ENCODE results near the gene DENND4B.
"Not testable (repeated sequence)": the region's sequence is repeated elsewhere in the genome, so short reads cannot be mapped to it uniquely, and the experiment has no call there.

Gene DENND4B

DNA sequence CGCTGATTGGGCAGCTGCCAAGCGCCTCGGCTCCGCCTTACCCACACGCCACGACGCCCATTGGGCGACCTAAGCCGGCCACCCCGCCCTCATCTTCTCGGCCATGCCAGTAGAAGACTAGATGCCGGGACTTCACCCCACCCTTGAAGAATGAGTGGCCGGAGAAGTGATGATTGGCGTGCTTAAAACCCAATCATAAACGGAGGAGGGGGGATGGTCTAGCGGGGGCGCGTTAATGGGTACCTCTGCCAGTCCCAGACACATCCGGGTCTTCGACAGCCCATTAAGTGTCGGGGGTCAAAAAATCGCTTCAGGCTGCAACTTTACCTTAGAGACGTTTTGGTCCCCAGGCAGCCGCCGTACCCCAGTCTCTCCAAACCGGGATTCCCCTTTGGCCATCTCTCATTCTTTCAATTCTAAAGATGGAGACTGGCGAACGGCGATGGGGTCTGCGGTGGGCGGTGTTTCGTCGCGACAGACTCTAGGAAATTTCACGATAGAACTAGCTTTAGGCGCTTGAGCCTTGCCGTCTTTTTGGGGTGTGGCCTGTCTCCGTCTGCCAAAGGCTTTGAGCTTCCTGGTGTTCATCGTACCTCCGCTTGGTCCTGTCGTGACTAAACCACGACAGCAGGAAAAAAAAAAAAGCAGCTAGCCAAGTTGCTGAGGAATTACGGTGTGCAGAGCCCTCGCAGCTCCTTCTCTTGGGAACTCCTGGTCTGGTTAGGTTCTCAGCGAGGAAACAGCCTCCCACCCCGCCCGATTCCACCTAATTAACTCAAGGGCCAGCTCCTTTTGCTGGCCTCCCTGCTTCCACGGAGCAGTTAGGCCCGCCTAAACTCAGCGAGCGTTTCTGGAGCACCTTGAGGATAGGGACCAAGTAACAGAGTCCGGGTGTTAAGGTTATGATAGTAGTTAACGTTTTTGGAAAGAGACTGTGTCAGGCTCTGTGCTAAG is 23.3 kb downstream of the DENND4B start, which contains the start of gene GATAD2B:
Gene GATAD2B, minus strand, starts transcription at position 1 of the 954 bp plus-strand sequence. CDS start 94,625 bp downstream, outside the sequence.
- DNase-seq: peak; percentile 100

DNA sequence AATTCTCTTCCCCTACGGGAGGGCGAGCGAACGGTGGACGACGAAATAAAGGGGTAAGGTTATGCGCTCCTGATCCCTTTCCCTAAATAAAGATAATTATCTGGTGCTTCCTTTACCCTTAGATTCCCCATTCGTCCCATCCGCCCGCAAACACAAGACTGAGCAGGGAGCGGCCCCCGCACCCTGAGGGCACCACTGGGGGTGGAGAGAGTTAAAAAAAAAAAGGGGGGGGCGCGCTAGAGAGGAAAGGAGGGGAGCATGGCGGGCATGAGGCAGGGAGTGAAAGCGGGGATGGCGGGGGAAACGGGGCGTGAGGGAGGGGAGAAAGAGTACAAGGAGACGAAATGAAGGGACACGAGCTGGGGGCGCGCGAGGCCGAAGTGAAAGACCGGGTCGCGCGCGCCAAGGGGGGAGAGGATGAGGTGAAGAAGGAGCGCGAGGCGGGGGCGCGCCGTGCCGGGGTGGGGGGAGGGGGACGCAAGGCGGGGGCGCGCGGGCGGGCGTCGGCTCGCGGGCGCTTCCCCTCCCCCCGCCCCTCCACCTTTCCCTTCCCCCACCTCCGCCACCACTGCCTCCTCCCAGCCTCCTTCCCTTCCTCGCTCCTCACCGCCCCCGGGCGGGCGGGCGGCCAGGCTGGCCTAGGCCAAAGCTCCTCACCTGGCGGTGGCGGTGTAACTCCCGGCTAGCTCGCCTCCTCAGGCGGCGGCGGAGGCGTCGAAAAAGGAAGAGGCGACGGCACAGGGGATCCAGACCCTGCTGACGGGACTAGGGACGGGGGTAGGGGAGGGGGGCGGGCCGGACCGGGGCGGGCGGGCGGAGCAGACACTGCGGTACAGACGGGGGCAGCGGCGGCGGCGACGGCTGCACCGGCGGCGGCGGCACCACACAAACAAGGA is 24.2 kb downstream of the DENND4B start:
- DNase-seq: no peak

DNA sequence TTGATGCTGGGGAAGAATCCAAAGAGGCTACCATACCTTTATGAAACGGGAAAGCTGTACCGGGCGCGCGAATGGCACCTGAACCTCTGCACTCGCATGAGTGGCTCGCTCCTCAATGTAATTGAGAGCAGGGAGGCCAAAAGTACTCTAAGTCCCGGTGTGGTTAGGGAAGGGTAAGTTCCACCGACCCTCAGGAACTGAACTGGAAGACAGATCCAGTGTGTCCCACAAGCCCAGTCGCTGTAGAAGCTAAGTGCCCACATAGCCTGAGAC is 24.8 kb downstream of the DENND4B start:
- DNase-seq: no peak

DNA sequence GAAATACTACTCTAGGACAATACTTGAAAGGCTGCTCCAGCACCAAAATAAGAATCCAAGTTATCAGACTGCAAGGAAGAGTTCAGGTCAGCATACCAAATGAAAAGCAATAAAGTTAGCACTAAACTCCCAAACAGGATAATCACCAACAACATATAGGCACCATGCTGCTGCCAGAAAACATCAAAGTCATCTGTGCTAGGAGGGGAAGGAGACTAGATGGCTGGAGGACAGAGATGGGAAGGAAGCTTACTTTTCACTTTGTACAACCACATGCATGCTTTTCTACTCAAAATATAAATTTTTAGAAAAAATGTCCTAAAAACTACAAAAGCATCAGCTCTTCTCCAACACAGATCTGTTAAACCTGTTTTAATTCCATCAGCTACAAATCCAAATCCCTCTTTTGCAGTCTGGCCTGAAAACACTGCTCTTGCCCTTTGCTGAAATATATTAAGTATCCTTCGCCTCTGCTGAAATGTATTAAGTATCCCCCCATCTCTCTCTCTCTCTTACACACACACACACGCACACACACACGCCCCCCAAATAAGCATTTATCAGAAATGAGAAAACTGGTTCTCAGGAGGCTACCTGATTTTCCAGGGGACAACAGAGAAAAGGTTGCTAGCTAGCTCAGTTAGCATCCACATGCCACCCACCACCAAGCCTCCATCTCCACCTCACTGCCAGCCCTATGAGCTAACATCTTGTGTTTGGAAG is 25.3 kb downstream of the DENND4B start:
- no peak for DNase-seq

DNA sequence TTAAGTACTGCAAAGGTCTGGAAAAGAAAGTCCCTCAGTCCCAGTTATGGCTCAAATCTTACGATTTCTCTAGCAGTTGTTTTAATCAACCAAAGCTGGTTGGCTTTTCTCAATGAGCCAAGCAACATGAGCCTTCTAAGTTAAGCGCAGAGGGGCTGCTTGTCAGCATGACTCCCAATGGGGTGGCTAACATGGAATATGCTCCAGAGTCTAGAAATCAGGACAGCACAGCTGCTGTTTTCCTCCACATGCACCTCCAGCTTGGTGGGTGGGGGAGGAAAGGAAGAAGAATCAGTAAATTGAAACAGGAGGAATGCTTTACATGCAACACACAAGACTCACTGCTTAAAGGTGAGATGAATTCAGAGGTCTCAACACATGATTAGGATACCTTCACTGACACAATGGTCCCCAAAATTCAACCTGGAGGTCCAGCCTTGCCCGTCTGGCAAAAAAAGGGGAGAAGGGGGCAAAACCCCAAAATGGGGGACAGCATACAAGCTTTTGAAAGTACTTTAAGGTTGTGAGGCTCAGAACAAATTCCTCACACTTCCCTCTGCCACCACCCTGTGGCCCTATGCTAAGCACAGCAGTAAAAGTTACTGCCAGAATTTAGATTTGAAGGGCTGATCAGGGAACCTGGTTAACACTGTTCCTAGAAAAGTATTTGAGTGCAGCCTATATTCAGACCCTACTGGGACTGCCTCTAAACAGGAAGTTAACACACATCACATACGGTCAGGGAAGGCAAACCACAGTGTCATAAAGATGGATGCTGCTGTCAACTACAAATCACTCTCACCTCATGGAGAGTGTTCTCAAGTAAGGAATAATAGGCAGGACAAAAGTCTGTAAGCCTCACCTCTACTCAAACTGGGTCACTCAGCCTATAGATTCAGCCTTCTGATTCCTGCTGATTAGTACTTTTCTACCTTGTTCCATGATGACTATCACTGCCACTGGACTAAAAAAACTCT is 26.4 kb downstream of the DENND4B start:
- no peak for DNase-seq

DNA sequence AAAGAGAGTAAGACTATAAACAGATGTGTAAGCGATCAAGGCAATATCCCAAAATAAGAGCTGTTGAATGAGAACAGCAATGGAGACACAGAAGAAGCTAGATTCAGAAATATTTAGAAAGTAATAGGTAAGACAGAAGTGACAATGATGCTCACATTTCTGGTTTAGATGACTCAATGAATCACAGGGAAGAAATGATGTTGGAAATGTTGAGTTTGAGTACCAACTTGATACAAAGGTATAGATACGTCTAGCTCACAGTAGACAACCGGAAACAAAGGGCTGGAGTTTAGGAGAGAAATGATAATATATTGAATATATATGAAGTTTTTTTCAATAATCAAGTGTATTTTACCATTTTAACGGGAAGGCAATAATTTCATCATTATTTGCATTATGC is 30.2 kb downstream of the DENND4B start:
- no peak for DNase-seq

DNA sequence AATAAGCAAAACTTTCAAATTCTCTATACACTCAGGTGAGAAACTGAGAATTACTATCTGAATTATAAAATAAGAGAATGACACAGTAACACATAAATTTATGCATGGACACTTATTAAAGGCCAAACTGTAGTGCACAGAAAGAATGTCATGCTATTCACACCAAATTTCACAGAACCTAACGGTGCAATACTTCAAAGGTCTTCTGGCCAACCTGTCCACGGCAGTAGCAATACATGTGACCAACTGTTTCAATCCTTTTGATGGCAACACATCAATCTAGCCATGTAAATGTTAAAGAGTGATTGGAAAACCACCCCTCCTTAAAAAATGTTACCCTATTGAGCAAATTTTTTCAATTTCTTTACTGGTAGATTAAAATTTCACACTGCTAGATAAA is 34.2 kb downstream of the DENND4B start:
- no peak for DNase-seq

DNA sequence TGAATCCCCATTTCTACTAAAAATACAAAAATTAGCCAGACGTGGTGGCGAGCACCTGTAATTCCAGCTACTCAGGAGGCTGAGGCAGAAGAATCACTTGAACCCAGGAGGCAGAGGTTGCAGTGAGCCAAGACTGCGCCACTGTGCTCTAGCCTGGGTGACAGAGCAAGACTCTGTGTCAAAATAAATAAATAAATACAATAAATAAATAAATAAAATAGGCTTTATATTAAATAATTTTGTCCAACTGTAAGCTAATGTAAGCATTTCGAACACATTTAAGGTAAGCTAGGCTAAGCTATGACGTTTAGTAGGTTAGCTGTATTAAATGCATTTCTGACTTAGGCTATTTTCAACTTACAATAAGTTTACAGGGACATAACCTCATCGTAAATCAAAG is 36.0 kb downstream of the DENND4B start:
- DNase-seq: not testable (repeated sequence)

DNA sequence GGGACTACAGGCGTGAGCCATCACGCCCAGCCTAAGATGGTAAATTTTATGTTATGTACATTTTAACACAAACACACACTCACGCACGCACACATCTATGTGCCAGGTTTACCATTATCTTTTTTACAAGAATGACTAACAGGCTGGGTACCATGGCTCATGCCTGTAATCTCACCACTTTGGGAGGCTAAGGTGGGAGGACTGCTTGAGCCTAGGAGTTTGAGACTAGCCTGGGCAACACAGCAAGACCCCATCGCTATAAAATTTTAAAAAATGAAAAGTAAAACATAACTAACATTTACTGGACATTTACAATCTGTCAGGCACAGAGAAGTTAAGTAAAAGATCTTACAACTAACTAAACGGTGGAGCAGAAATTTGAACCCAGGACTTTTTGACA is 38.4 kb downstream of the DENND4B start:
- DNase-seq: no peak

DNA sequence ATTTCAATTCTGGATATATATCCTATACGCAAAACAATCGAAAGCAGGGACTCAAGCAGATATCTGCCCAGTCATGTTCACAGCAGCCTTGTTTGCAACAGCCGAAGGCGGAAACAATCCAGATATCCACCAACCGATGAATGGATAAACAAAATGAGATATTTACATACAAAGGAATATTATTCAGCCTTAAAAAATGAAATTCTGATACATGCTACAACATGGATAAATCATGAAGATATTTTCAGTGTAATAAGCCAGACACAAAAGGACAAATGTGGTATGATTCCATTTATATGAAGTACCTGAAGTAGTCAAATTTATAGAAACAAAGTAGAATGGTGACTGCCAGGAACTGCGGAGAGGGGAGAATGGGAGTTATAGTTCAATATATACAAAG is 39.4 kb downstream of the DENND4B start:
- DNase-seq: no peak

DNA sequence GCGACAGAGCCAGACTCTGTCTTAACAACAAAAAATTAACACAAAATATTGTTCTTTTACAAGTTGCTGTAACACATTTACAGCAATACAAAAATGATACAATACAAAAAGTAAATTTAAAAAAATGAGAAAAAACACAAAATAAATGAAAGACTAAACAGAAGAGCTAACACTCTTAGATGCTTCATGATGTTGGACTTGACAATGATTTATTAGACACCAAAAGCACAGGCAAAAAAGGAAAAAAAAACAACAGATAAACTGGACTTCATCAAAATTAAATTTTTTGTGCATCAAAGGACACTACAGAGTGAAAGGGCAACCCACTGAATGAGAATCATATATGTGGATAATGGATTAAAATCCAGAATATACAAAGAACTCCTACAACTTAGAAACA is 40.1 kb downstream of the DENND4B start:
- no peak for DNase-seq

DNA sequence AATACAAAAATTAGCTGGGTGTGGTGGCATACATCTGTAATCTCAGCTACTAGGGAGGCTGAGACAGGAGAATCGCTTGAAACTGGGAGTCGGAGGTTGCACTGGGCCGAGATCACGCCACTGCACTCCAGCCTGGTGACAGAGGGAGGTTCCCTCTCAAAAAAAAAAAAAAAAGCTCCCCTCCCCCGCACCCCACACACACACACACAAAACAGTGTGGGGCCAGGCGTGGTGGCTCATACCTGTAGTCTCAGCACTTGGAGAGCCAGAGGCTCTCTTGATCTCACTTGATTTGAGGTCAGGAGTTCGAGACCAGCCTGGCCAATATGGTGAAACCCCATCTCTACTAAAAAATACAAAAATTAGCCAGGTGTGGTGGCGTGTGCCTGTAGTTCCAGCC is 40.6 kb downstream of the DENND4B start:
- DNase-seq: not testable (repeated sequence)

DNA sequence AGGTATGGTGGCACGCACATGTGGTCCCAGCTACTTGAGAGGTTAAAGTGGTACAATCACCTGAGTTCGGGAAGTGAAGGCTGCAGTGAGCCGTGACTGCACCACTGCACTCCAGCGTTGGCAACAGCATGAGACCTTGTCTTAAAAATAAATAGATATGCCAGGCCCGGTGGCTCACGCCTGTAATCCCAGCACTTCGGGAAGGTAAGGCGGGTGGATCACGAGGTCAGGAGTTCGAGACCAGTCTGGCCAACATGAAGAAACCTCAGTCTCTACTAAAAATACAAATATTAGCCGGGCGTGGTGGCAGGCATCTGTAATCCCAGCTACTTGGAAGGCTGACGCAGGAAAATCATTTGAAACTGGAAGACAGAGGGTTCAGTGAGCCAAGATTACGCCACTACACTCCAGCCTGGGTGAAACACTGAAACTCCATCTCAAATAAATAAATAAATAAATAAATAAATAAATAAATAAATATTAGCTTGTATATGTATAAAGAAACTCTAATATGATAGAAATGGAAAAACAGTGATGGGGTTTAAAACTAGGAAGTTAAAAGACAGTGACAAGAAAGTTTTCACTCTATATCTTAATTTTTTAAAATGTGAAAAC is 42.6 kb downstream of the DENND4B start:
- DNase-seq: no peak

DNA sequence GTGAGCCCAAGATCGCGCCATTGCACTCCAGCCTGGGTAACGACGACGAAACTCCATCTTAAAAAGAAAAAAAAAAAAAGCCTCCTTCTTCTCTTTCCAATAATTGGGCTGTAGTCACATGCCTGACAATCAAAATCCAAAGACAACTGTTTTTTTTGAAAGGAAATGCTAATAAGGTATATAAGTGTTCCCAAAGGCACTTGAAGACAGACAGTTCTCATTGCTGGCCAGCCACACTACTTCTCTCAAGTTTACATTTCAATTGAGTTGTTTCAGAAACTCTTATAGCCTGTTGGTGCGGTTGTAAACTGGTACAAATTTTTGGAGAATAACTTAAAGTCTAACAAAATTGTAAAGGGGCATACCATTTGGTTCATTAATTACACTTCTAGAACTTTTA is 47.0 kb downstream of the DENND4B start:
- no peak for DNase-seq

DNA sequence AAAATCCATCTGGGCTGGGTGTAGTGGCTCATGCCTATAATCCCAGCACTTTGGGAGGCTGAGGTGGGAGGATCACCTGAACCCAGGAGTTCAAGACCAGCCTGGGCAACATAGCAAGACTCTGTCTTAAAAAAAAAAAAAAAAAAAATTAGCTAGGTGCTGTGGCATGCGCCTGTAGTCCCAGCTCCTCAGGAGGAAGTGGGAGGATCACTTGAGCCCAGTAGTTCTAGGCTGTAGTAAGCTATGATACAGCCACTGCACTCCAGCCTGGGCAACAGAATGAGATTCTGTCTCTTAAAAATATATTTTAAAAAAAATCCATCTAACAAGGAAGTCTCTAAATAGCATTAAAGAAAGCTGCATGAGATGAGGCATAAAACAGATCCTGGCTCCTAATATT is 50.7 kb downstream of the DENND4B start:
- DNase-seq: not testable (repeated sequence)

DNA sequence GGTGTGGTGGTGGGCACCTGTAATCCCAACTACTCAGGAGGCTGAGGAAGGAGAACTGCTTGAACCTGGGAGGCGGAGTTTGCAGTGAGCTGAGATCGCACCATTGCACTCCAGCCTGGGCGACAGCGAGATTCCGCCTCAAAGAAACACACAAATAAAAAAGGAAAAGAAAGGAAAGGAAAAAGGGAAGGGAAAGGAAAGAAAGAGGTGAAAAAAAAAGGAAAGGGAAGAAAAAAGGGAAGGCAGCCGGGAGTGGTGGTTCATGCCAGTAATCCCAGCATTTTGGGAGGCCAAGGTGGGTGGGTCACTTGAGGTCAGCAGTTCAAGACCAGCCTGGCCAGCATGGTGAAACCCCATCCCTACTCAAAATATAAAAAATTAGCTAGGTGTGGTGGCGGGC is 55.5 kb downstream of the DENND4B start:
- not testable (repeated sequence) for DNase-seq

DNA sequence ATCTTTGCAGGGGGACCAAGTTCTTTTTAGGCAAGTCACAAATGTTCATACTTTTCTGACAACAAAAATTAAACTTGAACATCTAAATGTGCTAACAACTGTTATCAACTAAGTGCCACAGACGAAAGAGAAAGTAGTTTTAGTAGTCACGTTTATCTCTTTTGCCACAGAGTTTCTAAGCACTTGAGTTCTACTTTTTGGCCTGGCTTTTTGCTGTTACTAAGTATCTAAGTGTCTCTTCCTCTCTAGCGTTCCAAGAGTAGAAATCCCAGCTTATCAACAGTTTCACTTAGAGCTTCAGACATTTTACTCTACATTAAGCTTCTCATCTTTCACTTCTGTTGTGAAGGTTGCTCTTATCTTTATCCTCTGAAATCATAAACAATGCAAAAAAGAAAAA is 58.0 kb downstream of the DENND4B start:
- DNase-seq: no peak

DNA sequence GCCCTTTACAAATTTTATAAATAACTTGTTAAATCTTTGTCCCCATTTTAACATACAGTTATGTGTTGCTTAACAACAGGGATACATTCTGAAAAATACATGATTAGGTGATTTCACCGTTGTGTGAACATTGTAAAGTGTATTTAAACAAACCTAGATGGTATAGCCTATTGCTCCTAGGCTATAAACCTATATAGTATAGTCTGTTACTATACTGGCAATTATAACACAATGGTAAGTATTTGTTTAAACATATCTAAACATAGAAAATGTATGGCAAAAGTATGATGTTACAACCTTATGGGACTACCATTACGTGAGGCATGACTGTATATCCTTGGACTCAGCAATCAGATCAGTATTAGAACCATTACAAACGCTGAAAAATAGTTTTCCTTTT is 60.4 kb downstream of the DENND4B start:
- no peak for DNase-seq

DNA sequence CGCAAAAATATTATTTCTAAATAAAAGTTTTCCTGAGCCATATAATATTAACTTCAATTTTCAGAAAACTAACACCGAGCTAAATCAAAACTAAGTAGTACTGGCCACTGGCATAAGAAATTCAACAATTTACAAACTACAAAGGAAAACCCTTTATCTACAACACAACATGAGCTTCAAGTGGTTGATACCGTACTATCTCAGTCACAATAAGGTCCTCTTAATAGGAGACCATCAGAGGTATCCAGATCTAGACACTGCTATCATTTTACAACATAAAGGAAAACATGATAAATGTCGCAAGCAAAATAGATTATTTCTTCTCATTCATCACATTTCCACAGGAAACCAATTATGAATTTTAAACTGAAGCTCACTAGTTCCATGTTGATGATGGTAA is 63.3 kb downstream of the DENND4B start:
- no peak for DNase-seq

DNA sequence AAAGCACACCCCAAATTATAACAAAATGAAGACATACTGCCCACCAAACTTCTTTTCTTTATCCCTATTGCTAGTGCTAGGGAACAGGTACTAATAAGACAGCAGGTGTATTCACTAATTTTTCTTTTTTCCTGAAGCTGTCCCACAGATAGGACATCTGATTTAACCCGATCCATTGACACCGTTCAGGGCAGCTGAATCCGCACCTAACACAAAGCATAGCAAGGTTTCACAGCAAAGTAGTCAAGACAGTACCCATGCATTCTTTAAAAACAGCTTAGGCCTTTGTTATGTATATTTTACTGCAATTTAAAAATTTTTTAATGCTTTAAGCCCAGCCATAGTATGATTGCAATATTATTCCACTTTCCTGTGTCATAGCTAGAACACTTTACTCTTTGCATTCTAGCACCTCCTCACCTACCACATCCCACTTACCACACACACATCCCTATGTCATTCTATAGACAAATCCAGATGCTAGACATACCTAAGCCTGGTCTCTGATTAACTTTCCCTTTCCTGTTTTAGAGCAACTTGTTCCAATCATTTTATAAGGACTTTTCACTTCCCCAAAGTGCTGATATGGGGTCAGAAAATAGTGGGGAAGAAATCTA is 64.1 kb downstream of the DENND4B start:
- no peak for DNase-seq

DNA sequence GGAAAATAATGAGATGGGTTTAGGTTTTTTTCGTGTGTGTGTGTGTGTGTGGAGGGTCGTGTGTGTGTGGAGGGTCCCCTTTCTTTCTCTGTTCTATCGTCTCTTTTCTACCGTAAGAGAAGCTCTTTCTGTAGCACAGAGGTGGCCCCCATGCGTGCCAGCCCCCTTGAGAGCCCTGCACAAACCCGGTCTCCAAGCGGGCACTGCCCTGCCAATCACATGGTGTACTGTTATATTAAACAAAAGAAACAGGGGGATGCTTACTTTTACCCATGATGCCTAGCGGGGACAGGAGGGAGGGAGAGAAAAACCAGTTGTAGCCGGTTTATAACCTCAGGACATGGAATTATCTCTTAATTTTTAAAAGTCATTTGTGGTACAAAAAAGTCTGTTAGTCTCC is 64.8 kb downstream of the DENND4B start:
- no peak for DNase-seq

Data from SIG-M5 (cell line).